HG03520 (cell line): ENCODE measurements around the gene PAPPA.

Experiments used
- ATAC-seq: cut with Tn5 transposase; IDR thresholded peaks from one replicate; pipeline ENCODE4 v1.9.1; 2021; ENCODE audit warnings: mild to moderate bottlenecking, moderate library complexity; ENCODE audit not compliant: unreplicated experiment

Gene PAPPA

DNA sequence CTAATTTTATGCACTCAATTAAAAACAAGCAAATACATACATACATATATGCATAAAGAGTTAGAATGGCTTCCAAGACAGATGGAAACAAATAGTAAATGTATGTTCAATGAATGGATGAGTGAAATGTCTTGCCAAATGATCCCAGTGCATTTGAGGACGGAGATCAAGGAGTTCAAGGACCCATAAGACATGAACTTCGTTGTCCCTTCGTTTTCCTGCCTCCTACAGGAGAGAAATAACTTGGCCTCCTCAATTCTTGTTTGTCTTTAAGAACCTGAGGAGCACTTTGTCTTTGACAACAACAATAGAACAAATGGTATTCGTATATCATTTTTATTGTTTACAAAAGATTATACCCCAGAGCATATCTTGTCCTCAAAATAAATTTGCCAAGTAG, 2.4 kb upstream of the PAPPA start:
- ATAC-seq = no peak

DNA sequence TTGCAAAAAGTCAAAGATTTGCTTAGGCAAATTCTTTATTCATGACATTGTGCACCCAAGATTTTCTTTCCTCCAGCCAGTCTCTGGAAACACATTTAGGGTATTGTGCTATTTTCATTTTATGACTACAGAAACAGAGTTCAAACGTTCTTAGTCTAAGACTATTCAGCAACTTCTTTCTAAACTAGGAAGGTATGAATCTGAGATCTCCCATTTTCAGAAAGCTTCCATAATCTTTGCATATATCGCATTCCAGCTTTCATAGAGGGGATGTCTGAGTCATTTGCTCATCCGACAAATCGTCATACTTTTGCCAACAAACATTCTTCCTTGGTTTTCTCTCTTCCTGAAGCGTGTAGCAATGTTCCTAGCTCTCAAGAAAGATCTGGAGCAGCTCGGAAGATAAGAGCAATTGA, 1.6 kb upstream of the PAPPA start:
- ATAC-seq = no peak

DNA sequence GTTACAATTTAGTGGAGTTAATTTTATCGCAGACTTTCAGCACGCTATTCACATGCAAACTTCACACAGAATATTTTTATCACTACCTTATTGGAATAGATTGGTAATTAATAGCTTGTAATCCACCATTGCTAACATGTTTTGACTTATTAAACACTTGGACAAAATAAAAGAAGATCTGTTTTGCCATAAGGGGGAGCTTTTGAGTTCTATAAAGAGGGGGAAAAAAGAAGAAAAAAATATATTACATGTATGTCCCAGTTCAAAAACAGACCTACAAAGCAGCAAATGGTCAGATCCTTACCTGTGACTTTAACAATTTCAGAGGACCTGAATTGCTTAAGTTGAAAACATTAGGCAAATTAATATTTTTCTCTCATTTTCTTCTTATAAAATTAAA, 1.2 kb upstream of the PAPPA start:
- no peak for ATAC-seq

DNA sequence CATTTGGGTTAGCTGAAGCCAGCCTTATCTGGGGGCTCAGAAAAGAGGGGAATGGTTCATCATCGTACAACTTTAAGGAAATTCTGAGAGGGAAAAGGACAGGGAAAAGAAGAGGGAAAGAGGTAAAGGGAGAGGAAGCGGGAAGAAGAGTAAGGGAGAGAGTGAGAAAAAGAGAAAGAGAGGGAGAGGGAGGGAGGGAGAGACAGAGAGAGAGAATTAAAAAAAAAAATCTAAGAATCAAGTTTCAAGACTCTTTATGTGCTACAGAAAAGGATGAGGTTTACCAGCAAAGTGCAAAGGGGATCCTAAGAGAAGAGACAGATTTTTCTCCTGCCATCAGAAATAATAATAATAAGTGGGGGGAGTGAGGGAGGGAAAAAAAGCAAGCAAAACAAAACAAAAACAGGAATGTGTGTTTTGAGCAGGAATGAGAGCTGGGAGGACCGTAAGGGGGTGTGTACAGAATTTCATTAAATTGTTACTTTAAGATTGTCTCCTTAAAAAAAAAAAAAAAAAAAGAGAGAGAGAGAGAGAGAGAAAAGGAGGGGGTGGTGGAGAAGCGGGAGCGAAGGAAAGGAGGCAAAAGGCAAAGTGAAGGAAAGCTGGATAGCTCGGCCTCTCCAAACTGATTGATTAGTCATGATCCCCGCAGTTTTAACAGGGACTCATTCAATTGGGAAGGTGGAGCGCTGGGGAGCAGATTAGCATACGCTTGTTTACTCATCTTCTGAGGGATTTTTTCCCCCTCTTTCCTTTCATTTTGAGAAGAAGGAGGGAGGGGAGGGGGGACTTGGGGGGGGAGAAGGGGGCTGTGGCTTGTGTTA, 438 bp upstream of the PAPPA start:
- ATAC-seq = no peak

DNA sequence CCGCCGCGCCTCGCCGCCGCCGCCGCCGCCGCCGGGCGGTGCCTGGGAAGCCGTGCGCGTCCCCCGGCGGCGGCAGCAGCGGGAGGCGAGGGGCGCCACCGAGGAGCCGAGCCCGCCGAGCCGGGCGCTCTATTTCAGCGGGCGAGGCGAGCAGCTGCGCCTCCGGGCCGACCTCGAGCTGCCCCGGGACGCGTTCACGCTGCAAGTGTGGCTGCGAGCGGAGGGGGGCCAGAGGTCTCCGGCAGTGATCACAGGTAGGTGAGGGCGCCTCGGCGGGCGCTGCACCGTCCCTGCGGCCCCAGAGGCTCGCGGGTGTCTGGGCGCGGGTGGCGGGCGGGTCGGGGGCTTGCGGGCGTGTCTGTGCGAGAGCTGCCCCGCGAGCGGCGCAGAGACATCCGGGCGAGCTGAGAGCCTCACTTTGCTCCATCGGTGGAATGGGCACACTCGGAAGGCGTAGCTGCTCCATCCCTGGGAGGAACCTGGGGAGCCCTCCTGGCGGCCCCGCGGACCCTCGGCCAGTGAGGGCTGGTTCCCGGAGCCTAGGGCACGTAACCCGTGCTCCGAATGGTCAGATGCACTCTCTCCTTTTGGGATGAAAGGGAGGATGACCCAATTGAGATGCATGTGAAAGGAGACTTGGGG, 864 bp downstream of the PAPPA start:
- ATAC-seq = no peak

DNA sequence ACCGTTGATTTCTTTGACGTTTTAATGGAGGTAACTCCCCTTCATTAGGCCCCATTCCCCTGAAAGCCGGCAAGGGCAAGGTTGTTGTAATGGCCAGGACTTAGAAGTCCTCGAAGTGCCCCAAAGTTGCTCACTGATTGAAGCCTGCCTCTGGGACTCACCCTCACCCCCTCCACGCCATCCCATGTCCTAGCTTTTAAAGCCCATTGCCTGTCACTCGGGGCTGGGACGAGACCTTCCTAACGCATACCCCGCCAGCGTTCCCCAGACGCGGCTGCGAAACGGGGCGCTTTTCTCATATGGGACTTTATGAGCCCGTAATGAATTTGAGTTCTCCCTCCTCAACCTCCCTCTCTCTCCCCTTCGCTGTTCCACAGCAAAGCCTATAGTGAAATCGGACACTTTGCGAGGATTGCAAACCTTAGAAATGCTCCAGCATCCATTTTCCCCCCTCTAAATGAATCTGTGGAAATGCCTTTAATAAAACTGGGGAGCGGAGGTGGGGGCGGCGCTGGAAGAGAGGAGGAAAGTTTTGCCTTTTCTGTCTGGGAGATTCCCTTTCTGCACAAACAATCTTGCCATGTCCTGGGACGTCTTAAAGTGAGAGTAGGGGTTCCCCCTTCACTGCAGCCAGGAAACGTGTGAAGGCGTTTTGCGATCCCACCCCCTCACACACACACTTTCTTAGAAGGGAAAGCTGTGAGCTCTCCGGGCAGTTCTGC, 1.5 kb downstream of the PAPPA start:
- no peak for ATAC-seq

DNA sequence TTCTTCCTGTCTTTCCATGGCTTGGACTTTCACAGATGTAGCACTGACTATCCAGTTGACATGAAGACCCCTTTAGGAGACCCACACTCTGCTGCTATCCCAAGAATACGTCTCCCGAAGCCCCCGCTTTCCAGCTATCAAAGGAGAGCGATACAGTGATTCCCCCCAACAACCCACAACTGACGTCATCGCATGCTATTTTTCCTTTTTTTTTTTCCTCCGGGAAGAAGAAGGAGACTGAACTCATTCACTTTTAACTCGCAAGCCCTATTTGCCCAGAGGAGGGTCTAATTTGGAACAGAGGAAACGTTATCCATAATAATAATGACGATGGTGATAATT, 2.1 kb downstream of the PAPPA start:
- ATAC-seq = no peak

DNA sequence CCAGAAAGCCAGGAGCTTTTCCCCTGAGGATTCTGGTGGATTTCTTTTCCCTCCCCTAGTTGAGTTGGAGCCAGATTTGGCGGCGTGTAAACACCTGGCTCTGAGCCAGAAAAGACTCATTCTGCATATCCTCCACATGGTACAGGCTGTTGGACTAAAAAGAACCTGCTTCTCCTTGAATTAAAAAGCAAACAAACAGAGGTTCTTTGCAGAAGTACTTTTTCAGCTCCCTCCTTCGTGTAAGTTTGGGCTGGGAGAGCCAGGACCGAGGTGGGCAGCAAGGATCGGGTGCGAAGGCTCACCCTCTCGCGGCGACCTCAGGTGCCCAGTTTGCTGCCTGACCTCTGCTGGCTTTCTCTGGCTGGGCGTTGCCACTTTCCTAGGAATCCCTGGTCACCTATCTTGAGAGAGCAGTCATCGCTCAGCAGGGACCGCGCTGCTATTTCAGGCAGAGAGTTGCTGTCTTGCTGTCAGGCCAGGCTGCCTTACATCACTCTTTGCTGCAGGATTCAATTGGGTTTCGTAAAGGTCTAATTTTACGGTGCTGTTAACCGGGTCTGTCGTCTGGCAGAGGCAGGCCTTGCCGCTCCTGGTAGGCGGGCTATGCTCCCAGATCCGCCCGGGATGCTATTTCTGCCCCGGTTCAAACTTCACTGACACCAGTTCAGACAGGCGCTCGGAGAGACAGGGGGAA, 3.2 kb downstream of the PAPPA start:
- no peak for ATAC-seq

DNA sequence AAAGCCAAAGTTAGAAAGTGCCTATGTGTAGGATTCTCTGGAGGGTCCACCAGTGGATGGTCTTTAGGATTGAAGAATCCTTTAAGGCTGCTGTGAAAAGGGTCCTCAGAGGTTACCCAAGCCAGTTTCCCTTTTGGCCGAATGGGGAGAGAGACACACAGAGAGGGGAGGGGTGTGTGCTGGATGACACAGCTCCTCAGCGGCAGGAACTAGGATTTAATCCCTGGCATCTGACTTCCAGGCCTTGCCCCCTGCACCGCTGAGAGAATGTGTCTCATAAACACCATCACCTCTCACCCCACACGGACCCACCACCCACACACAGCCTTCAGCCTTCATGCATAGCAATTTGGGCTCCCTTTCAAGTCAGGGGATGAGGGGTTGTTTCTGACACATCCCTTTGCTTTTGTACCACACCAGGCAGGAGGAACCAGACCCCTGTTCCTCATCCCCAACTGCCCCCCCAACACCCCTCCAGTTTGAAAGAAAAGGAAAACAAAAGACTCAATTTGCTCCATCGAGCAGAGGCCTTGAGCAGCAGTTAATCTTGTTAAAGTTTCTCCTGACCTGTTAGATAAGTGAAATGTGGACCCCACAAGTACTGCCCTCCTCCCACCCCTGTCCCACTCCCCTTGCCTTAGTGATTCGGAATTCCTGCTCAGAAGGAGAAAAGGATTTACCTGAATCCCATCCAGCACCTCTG, 4.0 kb downstream of the PAPPA start:
- no peak for ATAC-seq

DNA sequence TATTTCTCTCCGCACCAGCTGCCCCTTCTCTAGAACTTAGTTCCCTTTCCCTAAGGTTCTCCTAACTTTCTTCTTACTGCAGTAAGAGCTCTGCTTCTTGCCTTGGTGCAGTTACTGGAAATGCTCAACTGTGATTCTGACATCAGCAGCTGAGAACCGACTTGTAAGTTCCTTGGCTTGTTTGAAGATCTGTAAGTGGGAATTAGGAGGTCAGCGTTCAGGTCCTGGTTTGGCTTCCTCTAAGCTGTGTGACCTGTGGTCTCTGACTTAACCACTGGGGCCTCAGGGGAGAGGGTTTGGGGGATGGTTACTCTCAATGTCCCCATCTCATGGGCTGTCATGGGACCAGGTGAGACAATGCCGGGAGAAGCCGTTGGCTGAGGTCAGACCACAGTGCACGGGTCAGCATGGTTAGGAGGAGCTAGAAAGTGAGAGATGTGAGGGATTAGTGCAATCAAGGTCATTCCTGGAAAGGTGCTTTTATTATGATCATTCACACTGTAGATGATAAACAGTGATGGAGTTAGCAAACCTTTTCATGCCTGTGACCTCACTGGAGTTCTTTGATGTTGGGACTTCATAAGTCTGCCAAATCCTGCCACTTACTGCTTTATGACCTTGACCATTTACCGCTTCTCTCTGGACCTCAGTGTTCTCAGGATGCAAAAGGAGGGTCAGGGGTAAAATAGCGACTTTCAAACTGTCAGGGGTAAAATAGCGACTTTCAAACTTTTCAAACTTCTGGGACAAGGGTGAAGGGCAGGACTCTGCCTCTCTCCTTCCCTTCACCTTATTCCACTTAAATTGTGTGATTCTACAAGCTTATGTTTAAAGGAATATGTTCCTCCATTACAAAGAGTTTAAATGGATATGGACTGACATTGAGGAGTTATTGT, 7.3 kb downstream of the PAPPA start:
- no peak for ATAC-seq

DNA sequence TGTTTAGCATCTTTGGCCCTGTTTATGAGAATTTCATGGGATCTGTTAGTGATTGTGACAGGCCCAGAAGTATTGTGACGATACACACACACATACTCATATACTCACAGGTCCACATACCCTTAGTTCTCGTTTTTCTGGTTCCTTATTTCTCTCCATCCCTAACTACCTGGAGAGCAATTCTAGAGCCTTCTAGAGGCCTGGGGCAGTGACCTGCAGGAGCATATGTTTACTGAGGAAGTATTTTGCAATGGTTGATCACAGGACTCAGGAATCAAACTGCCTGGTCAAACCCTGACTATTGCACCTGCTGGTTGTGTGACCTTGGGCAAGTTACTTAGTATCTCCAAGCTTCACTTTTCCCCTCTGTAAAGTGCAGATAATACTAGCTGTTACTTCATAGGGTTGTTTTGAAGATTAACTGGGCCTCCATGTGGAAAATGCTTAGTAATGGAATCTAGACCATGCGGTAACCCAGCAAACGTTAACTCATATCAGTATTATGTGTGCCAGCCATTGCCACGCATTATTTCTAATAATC, 8.7 kb downstream of the PAPPA start:
- no peak for ATAC-seq

DNA sequence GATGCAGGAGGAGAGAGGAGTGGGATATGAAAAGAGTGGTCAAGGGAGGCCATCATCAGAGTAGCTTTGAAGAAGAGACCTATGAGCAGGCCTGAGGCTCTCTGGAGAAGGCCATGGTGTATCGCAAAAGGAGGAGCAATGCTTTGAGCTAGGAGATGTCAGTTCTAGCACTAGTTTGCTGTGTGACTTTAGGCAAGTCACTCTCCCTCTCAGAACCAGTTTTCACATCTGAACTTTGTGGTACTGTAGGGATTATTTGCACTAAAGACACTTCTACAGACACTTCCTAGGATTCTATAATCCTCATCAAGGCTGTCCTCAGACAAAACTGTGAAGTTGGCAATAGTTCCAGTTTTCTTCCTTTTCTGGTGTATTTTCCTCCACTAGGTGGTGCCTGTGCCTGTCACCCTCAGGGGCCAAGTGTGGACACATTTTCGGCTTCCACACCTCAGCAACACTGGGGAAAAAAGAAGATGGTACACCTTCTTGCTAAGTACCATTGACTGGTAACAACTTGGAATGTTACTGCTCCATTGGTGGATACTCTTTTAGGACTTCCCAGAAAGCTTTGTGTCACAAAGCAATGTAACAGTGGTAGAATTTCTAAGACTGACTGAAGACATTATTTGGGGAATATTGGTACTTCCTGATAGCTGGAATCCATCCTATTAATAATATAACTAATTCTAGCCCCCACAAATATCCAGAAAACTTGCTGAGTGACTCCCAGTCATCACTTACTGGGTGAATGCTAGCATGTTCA, 9.9 kb downstream of the PAPPA start:
- no peak for ATAC-seq

DNA sequence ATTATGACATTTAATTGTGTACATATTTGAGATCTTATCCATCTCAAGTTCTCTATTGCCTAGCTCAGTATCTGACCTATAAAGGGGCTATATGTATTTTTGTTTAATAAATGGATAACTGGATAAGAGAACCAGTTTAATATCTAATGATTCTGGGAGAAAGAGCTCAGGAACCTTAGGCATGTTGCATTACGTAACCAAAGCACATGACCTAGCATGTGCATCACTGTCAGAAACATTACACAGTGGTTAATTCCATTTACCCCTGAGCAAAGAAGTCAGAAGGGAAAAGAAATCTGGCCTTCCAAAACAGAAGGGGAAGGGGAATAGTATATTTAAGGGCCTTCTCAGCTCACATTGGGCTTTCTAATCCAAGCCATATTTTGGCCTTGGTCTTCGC, 12.3 kb downstream of the PAPPA start:
- no peak for ATAC-seq

DNA sequence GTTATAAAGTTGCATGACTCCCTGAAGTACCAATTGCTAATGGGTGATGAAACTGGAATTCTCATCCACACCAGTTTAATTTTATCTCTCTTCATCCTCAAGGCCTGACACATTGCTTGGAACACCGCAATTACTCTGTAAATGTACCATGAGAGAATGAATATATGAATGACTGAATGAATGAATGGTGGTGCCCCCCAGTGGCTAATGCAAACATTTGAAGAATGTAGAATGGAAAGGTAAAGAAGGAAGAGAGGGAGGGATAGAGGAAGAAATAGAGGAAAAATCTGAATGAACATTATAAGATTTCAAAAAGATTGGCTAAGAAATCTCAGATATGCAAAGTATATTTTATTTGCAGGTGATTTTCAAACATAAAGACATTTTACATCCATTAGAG, 13.1 kb downstream of the PAPPA start:
- no peak for ATAC-seq

DNA sequence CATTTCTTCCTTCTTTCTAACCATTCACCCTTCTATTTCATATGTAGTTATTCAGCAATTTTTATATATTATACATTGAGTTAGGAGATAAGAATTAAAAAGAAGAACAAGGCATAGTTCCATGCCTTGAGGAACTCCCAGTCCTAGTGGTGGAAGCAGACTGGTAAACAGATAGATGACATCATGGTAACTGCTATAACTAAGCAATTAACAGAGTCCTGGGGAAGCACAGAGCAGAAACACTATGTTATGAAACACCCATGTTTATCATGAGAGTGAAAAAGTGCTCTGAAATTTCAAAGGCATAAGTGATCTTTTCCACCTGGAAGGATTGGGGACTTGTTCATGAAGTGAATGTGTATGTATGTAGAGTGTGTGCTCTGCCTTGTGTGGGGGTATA, 14.6 kb downstream of the PAPPA start:
- ATAC-seq = no peak

DNA sequence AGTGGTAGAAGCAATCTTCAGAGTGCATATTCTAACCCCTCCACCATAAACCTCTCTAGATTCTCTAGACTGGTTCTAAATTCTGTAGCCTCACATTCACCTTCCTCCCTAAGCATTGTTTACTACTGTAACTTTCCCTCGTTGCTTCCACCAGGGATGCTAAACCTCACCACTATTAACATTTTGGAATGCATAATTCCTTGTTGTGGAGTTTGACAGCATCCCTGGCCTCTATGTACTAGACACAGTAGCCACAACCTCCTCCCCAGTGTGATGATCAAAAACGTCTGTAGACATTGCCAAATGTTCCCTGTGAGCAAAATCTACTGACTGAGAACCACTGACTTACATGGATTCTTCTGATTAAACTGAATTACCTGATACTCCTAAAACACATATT, 18.6 kb downstream of the PAPPA start:
- ATAC-seq = no peak

DNA sequence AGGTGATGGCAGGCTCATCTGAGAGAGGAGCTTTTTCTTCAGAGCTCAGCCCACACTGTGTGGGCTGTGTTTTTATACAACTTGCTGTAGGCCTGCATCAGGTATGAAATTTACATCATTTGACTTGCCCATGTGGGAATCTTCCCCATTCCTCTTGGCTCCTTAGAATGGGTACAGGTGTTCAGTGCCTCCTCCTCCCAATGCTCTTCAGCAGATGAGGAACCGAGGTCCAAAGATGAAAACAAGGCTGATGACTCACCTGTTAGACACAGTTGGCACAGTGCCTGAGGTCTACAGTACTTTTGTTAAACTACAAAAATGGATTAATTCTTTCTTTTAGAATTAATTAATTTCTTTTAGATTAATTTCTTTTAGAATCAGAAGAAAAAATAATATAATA, 20.8 kb downstream of the PAPPA start:
- no peak for ATAC-seq

DNA sequence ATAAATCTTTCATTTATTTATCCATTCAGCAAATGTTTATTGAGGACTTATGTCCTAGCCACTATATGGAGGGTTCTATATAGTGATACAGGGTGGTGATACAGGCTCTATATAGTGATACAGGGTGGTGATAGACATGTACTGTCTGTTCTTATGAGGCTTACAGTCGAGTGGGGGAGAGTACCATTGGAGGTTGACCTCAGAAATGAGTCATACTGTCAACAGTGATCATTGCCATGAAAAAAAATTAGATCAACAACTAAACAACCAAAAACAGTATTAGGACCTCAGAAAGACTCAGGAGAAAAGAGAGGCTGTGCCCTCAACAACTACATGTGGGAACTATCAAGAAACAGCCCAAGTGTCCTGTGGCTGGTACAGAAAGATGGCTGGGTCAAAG, 22.0 kb downstream of the PAPPA start:
- no peak for ATAC-seq
